ENCODE measurements around the gene LMBR1.
A peak's percentile ranks its signal among the peaks of the same experiment; 100 is the strongest.
"Not testable (repeated sequence)": the region's sequence is repeated elsewhere in the genome, so short reads cannot be mapped to it uniquely, and the experiment has no call there.

The LMBR1 gene

GRCh38 chr7:156903232-156903909 is 10.4 kb upstream of the LMBR1 start:
- DNase-seq: peak; percentile 14

- not testable (repeated sequence) for DNase-seq
Observed at GRCh38 chr7:156900093-156900492, 7.1 kb upstream of the LMBR1 start.

GRCh38 chr7:156898938-156899337 is 6.0 kb upstream of the LMBR1 start:
- DNase-seq: no peak

GRCh38 chr7:156897673-156898072 is 4.7 kb upstream of the LMBR1 start:
- DNase-seq: peak; percentile 38

GRCh38 chr7:156896388-156897022 is 3.5 kb upstream of the LMBR1 start:
- DNase-seq: no peak

GRCh38 chr7:156895024-156895780 is 2.2 kb upstream of the LMBR1 start:
- DNase-seq: no peak

GRCh38 chr7:156892081-156892800 is 742 bp downstream of the LMBR1 start:
- peak; percentile 20 for DNase-seq

- DNase-seq: no peak
Observed at GRCh38 chr7:156889746-156890145, 3.2 kb downstream of the LMBR1 start.

GRCh38 chr7:156889089-156889488 is 3.9 kb downstream of the LMBR1 start:
- peak; percentile 16 for DNase-seq

GRCh38 chr7:156886020-156886795 is 6.8 kb downstream of the LMBR1 start:
- no peak for DNase-seq

- DNase-seq: no peak
Observed at GRCh38 chr7:156881679-156882078, 11.3 kb downstream of the LMBR1 start.

- no peak for DNase-seq
Observed at GRCh38 chr7:156875766-156876165, 17.2 kb downstream of the LMBR1 start.

- DNase-seq: not testable (repeated sequence)
Observed at GRCh38 chr7:156868363-156868762, 24.6 kb downstream of the LMBR1 start.

- no peak for DNase-seq
Observed at GRCh38 chr7:156865493-156865892, 27.5 kb downstream of the LMBR1 start.

GRCh38 chr7:156862022-156862421 is 31.0 kb downstream of the LMBR1 start:
- not testable (repeated sequence) for DNase-seq

GRCh38 chr7:156861212-156861611 is 31.8 kb downstream of the LMBR1 start:
- no peak for DNase-seq

- not testable (repeated sequence) for DNase-seq
Observed at GRCh38 chr7:156860099-156860498, 32.9 kb downstream of the LMBR1 start.

GRCh38 chr7:156858523-156858922 is 34.5 kb downstream of the LMBR1 start:
- no peak for DNase-seq

GRCh38 chr7:156857757-156858156 is 35.2 kb downstream of the LMBR1 start:
- no peak for DNase-seq

GRCh38 chr7:156854654-156855053 is 38.3 kb downstream of the LMBR1 start:
- no peak for DNase-seq

- DNase-seq: no peak
Observed at GRCh38 chr7:156848979-156849378, 44.0 kb downstream of the LMBR1 start.
